K562 treated with DMSO at 1 percent for 24 hours (cell line): Measurements from ENCODE around the gene USP33. TPM values are rescaled to one million over a fixed set of nuclear protein-coding genes. Genes with fewer than 3 reads are reported as not detected.

Source experiments
- total RNA-seq: library from RNA; unstranded; fragments of 300-600 nt; gene quantifications from 2 replicates; pipeline ENCODE4 v1.2.3, GENCODE V29; 2022; ENCODE audit warnings: low read depth; ENCODE audit not compliant: insufficient read depth

USP33 gene
- 19.5 and 23.8 TPM in 2 replicates for total RNA-seq

GRCh38 chr1:77759071-77760028 lies at the start of gene USP33:
Gene USP33, minus strand, starts transcription at chr1:77759852. Its CDS starts 18,155 bp downstream, at chr1:77741697.

GRCh38 chr1:77779529-77780281 lies 20.1 kb upstream of the USP33 start, which contains the start of gene MIGA1:
Gene MIGA1, plus strand, starts transcription at chr1:77779649. Its CDS starts 3,604 bp downstream, at chr1:77783253.

GRCh38 chr1:77682460-77683159 lies 77.0 kb downstream of the USP33 start, which contains the start of gene ZZZ3:
Gene ZZZ3, minus strand, starts transcription at chr1:77682658. Its CDS starts 49,304 bp downstream, at chr1:77633354.

Other genes starting within 250 kb of the USP33 start
- gene ZZZ3, start 77.2 kb downstream of the USP33 start, total RNA-seq: 14.9 and 19.9 TPM in 2 replicates
- gene MIGA1, start 19.8 kb upstream of the USP33 start, total RNA-seq: 1.8 and 1.9 TPM in 2 replicates
- gene NEXN, start 128.8 kb upstream of the USP33 start, total RNA-seq: 0.64 and 0.92 TPM in 2 replicates
- gene FUBP1, start 219.2 kb upstream of the USP33 start, total RNA-seq: 65.4 and 67.3 TPM in 2 replicates
- gene DNAJB4, start 245.1 kb upstream of the USP33 start, total RNA-seq: 12.3 and 14.4 TPM in 2 replicates